T-helper 2 cell treated with Interferon-gamma antibody and Interleukin-4, amounts not matched to agents 5 μg/mL and 100 μg/mL, for 36 hours (primary cell): ENCODE measurements around the gene TMEM131.
"Not testable (repeated sequence)": the region's sequence is repeated elsewhere in the genome, so short reads cannot be mapped to it uniquely, and the experiment has no call there.

Experiments
- DNase-seq: peaks from one replicate; pipeline ENCODE4 v3.0.0; 2021; ENCODE audit warnings: low spot score
- H3K27ac Mint-ChIP-seq: one replicate; pipeline ENCODE4 v1.8.0; 2021; ENCODE audit warnings: mild to moderate bottlenecking, mixed read lengths
- H3K27me3 Mint-ChIP-seq: one replicate; pipeline ENCODE4 v1.8.0; 2021; ENCODE audit warnings: low read depth, mixed read lengths
- H3K36me3 Mint-ChIP-seq: one replicate; pipeline ENCODE4 v1.8.0; 2021; ENCODE audit warnings: low read depth, mixed read lengths
- H3K4me1 Mint-ChIP-seq: one replicate; pipeline ENCODE4 v1.8.0; 2021; ENCODE audit warnings: low read depth, mixed read lengths
- H3K4me3 Mint-ChIP-seq: one replicate; pipeline ENCODE4 v1.8.0; 2022; ENCODE audit warnings: mild to moderate bottlenecking, moderate library complexity, mixed read lengths
- H3K9me3 Mint-ChIP-seq: one replicate; pipeline ENCODE4 v1.8.0; 2021; ENCODE audit warnings: mixed read lengths

The TMEM131 gene

GRCh38 chr2:97821862-97822261 lies 173.9 kb downstream of the TMEM131 start:
- H3K9me3 Mint-ChIP-seq, H3K36me3 Mint-ChIP-seq: not testable (repeated sequence)
- peak overlapping the region; percentile 57 for H3K27ac Mint-ChIP-seq

GRCh38 chr2:97819754-97820153 lies 176.0 kb downstream of the TMEM131 start:
- H3K9me3 Mint-ChIP-seq: no peaks in the 10 kb centered on the region
- H3K27ac Mint-ChIP-seq: no peak overlapping the region
- H3K4me3 Mint-ChIP-seq: no peak overlapping the region
- no peaks in the 10 kb centered on the region for H3K4me1 Mint-ChIP-seq
- no peak for DNase-seq
- no peaks in the 10 kb centered on the region for H3K27me3 Mint-ChIP-seq
- H3K36me3 Mint-ChIP-seq: no peaks in the 10 kb centered on the region

More at GRCh38 chr2:97821862-97822261, 173.9 kb downstream of the TMEM131 start:
- not testable (repeated sequence) for DNase-seq, H3K4me3 Mint-ChIP-seq, H3K4me1 Mint-ChIP-seq, H3K27me3 Mint-ChIP-seq

GRCh38 chr2:97816411-97816810 lies 179.3 kb downstream of the TMEM131 start:
- H3K27ac Mint-ChIP-seq: no peak overlapping the region
- H3K4me1 Mint-ChIP-seq: no peaks in the 10 kb centered on the region
- no peak overlapping the region for H3K4me3 Mint-ChIP-seq
- DNase-seq: no peak
- H3K36me3 Mint-ChIP-seq: peaks cover 14% of the 10 kb centered on the region
- H3K27me3 Mint-ChIP-seq: no peaks in the 10 kb centered on the region
- H3K9me3 Mint-ChIP-seq: no peaks in the 10 kb centered on the region

GRCh38 chr2:97812931-97813330 lies 182.8 kb downstream of the TMEM131 start:
- H3K9me3 Mint-ChIP-seq: no peaks in the 10 kb centered on the region
- no peak for DNase-seq
- no peaks in the 10 kb centered on the region for H3K27me3 Mint-ChIP-seq
- H3K27ac Mint-ChIP-seq: no peak overlapping the region
- H3K4me1 Mint-ChIP-seq: no peaks in the 10 kb centered on the region
- H3K4me3 Mint-ChIP-seq: no peak overlapping the region
- H3K36me3 Mint-ChIP-seq: peaks cover 14% of the 10 kb centered on the region

- Mint-ChIP-seq H3K36me3 (peaks cover 14% of the 10 kb centered on the region), H3K4me1 (peaks cover 8% of the 10 kb centered on the region), H3K27me3 (no peaks in the 10 kb centered on the region), H3K4me3 (no peak overlapping the region), H3K27ac (no peak overlapping the region), H3K9me3 (no peaks in the 10 kb centered on the region)
- no peak for DNase-seq
Measured at GRCh38 chr2:97808816-97809215, 186.9 kb downstream of the TMEM131 start.

GRCh38 chr2:97806738-97807618 lies 188.8 kb downstream of the TMEM131 start:
- Mint-ChIP-seq H3K4me3 (no peak overlapping the region), H3K9me3 (no peaks in the 10 kb centered on the region), H3K27ac (no peak overlapping the region), H3K4me1 (peaks cover 8% of the 10 kb centered on the region), H3K36me3 (peaks cover 12% of the 10 kb centered on the region), H3K27me3 (no peaks in the 10 kb centered on the region)
- DNase-seq: peak; percentile 67

- no peak overlapping the region for H3K4me3 Mint-ChIP-seq
- no peak overlapping the region for H3K27ac Mint-ChIP-seq
- DNase-seq: no peak
- H3K27me3 Mint-ChIP-seq: no peaks in the 10 kb centered on the region
- H3K4me1 Mint-ChIP-seq: peaks cover 8% of the 10 kb centered on the region
- peaks cover 11% of the 10 kb centered on the region for H3K36me3 Mint-ChIP-seq
- no peaks in the 10 kb centered on the region for H3K9me3 Mint-ChIP-seq
Measured at GRCh38 chr2:97805776-97806175, 190.0 kb downstream of the TMEM131 start.

GRCh38 chr2:97801028-97801427 lies 194.7 kb downstream of the TMEM131 start:
- H3K4me1 Mint-ChIP-seq: peaks cover 8% of the 10 kb centered on the region
- peaks cover 13% of the 10 kb centered on the region for H3K36me3 Mint-ChIP-seq
- H3K27me3 Mint-ChIP-seq: no peaks in the 10 kb centered on the region
- no peak overlapping the region for H3K27ac Mint-ChIP-seq
- no peaks in the 10 kb centered on the region for H3K9me3 Mint-ChIP-seq
- no peak for DNase-seq
- no peak overlapping the region for H3K4me3 Mint-ChIP-seq

GRCh38 chr2:97798416-97798815 lies 197.3 kb downstream of the TMEM131 start:
- no peaks in the 10 kb centered on the region for H3K27me3 Mint-ChIP-seq
- no peak overlapping the region for H3K27ac Mint-ChIP-seq
- no peaks in the 10 kb centered on the region for H3K4me1 Mint-ChIP-seq
- H3K36me3 Mint-ChIP-seq: peaks cover 7% of the 10 kb centered on the region
- H3K4me3 Mint-ChIP-seq: no peak overlapping the region
- no peaks in the 10 kb centered on the region for H3K9me3 Mint-ChIP-seq
- DNase-seq: no peak

GRCh38 chr2:97797355-97797754 lies 198.4 kb downstream of the TMEM131 start:
- Mint-ChIP-seq H3K4me3 (no peak overlapping the region), H3K27ac (no peak overlapping the region), H3K4me1 (no peaks in the 10 kb centered on the region), H3K36me3 (peaks cover 16% of the 10 kb centered on the region), H3K27me3 (no peaks in the 10 kb centered on the region), H3K9me3 (no peaks in the 10 kb centered on the region)
- no peak for DNase-seq

- Mint-ChIP-seq H3K9me3 (no peaks in the 10 kb centered on the region), H3K4me3 (no peak overlapping the region), H3K27ac (no peak overlapping the region), H3K27me3 (no peaks in the 10 kb centered on the region), H3K36me3 (peaks cover 15% of the 10 kb centered on the region), H3K4me1 (no peaks in the 10 kb centered on the region)
- DNase-seq: no peak
Measured at GRCh38 chr2:97796465-97797126, 199.2 kb downstream of the TMEM131 start.

- Mint-ChIP-seq H3K27ac (no peak overlapping the region), H3K9me3 (no peaks in the 10 kb centered on the region), H3K4me1 (no peaks in the 10 kb centered on the region), H3K36me3 (peaks cover 14% of the 10 kb centered on the region), H3K27me3 (no peaks in the 10 kb centered on the region), H3K4me3 (no peak overlapping the region)
- DNase-seq: no peak
Measured at GRCh38 chr2:97792416-97792815, 203.3 kb downstream of the TMEM131 start.

GRCh38 chr2:97788986-97789644 lies 206.6 kb downstream of the TMEM131 start:
- Mint-ChIP-seq H3K9me3 (no peaks in the 10 kb centered on the region), H3K27ac (no peak overlapping the region), H3K27me3 (no peaks in the 10 kb centered on the region), H3K36me3 (peaks cover 14% of the 10 kb centered on the region), H3K4me1 (no peaks in the 10 kb centered on the region), H3K4me3 (no peak overlapping the region)
- DNase-seq: no peak

- Mint-ChIP-seq H3K9me3 (no peaks in the 10 kb centered on the region), H3K4me1 (no peaks in the 10 kb centered on the region), H3K27me3 (no peaks in the 10 kb centered on the region), H3K4me3 (no peak overlapping the region), H3K27ac (no peak overlapping the region), H3K36me3 (no peaks in the 10 kb centered on the region)
- DNase-seq: no peak
Measured at GRCh38 chr2:97785818-97786217, 209.9 kb downstream of the TMEM131 start.
